C4-2B (cell line): ENCODE data around the gene DDX27.

Experiments
- ZFX ChIP-seq: fragments of 450-650 bp; IDR thresholded peaks from 2 replicates; pipeline ENCODE4 v1.6.1; 2017
- TF ChIP-seq, protein P1 (sequence below): fragments of 450-650 bp; conservative IDR thresholded peaks from 2 replicates; pipeline ENCODE4 v1.5.1; 2017; ENCODE audit warnings: mild to moderate bottlenecking

DNA sequence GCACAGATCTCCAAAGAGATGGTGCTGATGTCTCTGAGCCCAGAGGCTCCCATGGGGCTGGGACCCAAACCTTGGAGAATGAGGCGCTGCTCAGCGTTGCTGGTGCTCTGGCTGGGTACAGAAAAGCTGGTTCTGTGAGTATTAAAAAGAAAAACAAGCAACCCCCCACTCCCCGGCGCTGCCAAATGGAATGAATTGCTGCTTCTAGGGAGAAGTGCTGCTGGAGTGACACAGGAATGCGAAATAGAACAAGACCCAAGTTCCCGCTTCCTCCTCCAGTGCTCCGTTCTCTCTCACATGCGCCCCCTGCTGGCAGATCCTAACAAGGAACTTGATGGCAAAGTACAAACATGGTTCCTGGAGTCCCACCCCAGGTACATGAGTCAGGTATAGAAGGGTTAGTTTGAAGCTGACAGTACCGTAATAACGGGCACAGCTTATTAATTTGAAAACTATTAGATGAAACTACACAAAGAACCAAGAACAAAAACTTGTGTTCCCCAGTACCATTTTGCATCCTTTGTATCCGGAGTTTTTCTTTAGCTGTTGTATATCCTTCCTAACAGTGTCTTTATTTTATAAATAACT lies 2.1 kb upstream of the DDX27 start:
- TF ChIP-seq, protein P1, sequence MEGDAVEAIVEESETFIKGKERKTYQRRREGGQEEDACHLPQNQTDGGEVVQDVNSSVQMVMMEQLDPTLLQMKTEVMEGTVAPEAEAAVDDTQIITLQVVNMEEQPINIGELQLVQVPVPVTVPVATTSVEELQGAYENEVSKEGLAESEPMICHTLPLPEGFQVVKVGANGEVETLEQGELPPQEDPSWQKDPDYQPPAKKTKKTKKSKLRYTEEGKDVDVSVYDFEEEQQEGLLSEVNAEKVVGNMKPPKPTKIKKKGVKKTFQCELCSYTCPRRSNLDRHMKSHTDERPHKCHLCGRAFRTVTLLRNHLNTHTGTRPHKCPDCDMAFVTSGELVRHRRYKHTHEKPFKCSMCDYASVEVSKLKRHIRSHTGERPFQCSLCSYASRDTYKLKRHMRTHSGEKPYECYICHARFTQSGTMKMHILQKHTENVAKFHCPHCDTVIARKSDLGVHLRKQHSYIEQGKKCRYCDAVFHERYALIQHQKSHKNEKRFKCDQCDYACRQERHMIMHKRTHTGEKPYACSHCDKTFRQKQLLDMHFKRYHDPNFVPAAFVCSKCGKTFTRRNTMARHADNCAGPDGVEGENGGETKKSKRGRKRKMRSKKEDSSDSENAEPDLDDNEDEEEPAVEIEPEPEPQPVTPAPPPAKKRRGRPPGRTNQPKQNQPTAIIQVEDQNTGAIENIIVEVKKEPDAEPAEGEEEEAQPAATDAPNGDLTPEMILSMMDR = peak; percentile 92
- no peak for TF ChIP-seq ZFX
